DOHH2 (cell line): Measurements from ENCODE around the gene CFAP73.

ENCODE experiments used
- EZH2phosphoT487 ChIP-seq: fragments of 200-600 bp; sonication (generic); IDR thresholded peaks from 2 replicates; pipeline ENCODE4 v1.6.1; 2017; ENCODE audit warnings: borderline replicate concordance, mild to moderate bottlenecking, antibody characterized with exemption, low read length, moderate library complexity, mixed read lengths
- TF ChIP-seq, protein P1 (sequence below): fragments of 200-600 bp; sonication (generic); IDR thresholded peaks from one replicate; pipeline ENCODE4 v1.5.1; 2014; ENCODE audit warnings: antibody characterized with exemption, mild to moderate bottlenecking, low read depth, low read length; ENCODE audit not compliant: poor library complexity, severe bottlenecking

DNA sequence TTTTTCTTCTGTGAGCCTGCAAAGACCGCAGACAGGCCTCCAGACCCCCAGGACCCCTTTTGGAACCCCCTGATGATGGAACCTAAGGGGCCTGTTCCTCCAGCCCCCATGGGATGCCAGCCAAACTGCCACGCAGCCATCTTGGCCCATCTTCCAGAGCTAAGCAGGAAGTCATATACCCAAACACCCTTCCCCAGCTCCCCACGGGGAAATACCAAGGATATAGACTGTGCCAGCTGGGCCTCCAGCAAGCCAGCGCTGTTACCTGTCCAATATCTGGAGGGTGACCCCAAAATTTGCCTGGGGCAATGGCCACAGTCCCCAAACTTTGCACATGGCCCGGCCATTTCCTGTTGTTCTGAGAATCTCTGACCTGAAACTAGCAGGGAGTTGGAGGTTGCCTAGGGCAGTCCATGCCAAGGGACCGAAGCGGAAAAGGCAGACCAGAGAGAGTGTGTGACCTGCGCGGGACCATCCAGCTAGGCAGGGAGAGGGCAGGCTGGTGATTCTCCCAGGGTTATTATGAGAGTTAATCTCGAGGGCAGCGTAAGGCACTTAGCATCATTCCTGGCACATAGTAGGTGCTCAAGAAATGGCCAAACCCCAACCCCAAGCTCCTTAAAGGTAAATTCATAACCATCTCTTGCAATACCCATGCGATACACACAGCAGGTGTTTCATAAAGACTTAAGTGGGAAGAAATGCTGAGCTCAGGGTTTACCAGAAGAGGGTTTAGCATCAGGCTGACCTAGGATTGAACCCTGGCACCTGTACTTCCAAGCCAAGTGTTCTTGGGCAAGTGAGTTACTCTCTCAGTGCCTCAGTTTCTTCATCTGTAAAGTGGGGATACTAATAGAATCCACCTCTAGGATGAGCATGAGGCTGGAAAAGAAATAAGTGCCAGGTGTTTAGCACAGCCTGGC, 11.4 kb upstream of the CFAP73 start:
- TF ChIP-seq, protein P1, sequence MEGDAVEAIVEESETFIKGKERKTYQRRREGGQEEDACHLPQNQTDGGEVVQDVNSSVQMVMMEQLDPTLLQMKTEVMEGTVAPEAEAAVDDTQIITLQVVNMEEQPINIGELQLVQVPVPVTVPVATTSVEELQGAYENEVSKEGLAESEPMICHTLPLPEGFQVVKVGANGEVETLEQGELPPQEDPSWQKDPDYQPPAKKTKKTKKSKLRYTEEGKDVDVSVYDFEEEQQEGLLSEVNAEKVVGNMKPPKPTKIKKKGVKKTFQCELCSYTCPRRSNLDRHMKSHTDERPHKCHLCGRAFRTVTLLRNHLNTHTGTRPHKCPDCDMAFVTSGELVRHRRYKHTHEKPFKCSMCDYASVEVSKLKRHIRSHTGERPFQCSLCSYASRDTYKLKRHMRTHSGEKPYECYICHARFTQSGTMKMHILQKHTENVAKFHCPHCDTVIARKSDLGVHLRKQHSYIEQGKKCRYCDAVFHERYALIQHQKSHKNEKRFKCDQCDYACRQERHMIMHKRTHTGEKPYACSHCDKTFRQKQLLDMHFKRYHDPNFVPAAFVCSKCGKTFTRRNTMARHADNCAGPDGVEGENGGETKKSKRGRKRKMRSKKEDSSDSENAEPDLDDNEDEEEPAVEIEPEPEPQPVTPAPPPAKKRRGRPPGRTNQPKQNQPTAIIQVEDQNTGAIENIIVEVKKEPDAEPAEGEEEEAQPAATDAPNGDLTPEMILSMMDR, result no peak
- TF ChIP-seq EZH2phosphoT487, result no peak
